Upper lobe of left lung (tissue), 4 donors: ENCODE results near the gene DTNB.

Experiments used
- POLR2A ChIP-seq, 4 donors: fragments of 450-650 bp; IDR thresholded peaks; one replicate each; pipeline ENCODE4 v1.5.1; 2016 to 2017; ENCODE audit warnings: antibody characterized with exemption in 4 of 4, mild to moderate bottlenecking in 2 of 4
- TF ChIP-seq, protein P1 (sequence below), 6 experiments: fragments of 450-650 bp in 4 of 6; fragments of 200-600 bp in 2 of 6; sonication (generic) in 2 of 6; IDR thresholded peaks; one replicate each; pipeline ENCODE4 v1.5.1; 2016 to 2019; ENCODE audit warnings: antibody characterized with exemption in 6 of 6

DNA sequence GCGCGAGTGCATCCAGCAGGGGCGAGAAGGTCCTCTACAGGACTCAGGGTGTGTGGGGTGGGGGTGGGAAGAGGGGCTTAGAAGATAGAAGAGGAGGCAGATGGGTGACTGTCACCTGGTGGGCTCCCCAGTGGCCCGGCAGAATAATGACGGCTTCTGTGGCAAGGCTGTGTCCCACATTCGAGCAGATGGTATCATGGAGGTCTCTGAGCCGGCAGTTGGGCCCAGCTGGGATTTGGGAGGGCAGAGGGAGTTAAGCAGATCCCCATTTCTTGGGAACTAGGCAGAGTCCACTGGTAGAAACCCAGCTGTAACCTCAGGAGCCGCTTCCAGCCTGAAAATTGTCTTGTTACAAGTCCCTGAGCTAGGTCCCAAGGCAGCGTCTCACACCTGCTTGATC lies 28.4 kb upstream of the DTNB start:
- no peak for TF ChIP-seq POLR2A (IDR thresholded peaks at IDR 0.05)
- TF ChIP-seq, protein P1, sequence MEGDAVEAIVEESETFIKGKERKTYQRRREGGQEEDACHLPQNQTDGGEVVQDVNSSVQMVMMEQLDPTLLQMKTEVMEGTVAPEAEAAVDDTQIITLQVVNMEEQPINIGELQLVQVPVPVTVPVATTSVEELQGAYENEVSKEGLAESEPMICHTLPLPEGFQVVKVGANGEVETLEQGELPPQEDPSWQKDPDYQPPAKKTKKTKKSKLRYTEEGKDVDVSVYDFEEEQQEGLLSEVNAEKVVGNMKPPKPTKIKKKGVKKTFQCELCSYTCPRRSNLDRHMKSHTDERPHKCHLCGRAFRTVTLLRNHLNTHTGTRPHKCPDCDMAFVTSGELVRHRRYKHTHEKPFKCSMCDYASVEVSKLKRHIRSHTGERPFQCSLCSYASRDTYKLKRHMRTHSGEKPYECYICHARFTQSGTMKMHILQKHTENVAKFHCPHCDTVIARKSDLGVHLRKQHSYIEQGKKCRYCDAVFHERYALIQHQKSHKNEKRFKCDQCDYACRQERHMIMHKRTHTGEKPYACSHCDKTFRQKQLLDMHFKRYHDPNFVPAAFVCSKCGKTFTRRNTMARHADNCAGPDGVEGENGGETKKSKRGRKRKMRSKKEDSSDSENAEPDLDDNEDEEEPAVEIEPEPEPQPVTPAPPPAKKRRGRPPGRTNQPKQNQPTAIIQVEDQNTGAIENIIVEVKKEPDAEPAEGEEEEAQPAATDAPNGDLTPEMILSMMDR (IDR thresholded peaks at IDR 0.05), result no peak
